CD4-positive, alpha-beta T cell treated with Interleukin-15 for 1 hour (primary cell): Measurements from ENCODE around the gene ZBTB18.

ENCODE experiments used
- DNase-seq: peaks from one replicate; pipeline ENCODE4 v3.0.0-alpha.2; 2020

The ZBTB18 gene

GRCh38 chr1:244064621-244065020 lies 13.5 kb downstream of the ZBTB18 start:
- no peak for DNase-seq

- no peak for DNase-seq
Observed at GRCh38 chr1:244065063-244065793, 14.1 kb downstream of the ZBTB18 start.

GRCh38 chr1:244065960-244066388 lies 14.9 kb downstream of the ZBTB18 start:
- DNase-seq = no peak

- DNase-seq = no peak
Observed at GRCh38 chr1:244066954-244067716, 16.1 kb downstream of the ZBTB18 start.

- no peak for DNase-seq
Observed at GRCh38 chr1:244067893-244068292, 16.8 kb downstream of the ZBTB18 start.

GRCh38 chr1:244068567-244068966 lies 17.5 kb downstream of the ZBTB18 start:
- no peak for DNase-seq

- no peak for DNase-seq
Observed at GRCh38 chr1:244069326-244069898, 18.3 kb downstream of the ZBTB18 start.

- peak; percentile 69 for DNase-seq
Observed at GRCh38 chr1:244074559-244075171, 23.6 kb downstream of the ZBTB18 start.

GRCh38 chr1:244075247-244075722 lies 24.2 kb downstream of the ZBTB18 start:
- no peak for DNase-seq

GRCh38 chr1:244076740-244077139 lies 25.7 kb downstream of the ZBTB18 start:
- no peak for DNase-seq

GRCh38 chr1:244077473-244078220 lies 26.6 kb downstream of the ZBTB18 start:
- peak; percentile 34 for DNase-seq

GRCh38 chr1:244080343-244080929 lies 29.4 kb downstream of the ZBTB18 start:
- no peak for DNase-seq

GRCh38 chr1:244082969-244083368 lies 31.9 kb downstream of the ZBTB18 start:
- DNase-seq = no peak

GRCh38 chr1:244083383-244083943 lies 32.4 kb downstream of the ZBTB18 start:
- DNase-seq = no peak

GRCh38 chr1:244084763-244085162 lies 33.7 kb downstream of the ZBTB18 start:
- DNase-seq = no peak

- no peak for DNase-seq
Observed at GRCh38 chr1:244085891-244086290, 34.8 kb downstream of the ZBTB18 start.

GRCh38 chr1:244087021-244087560 lies 36.0 kb downstream of the ZBTB18 start:
- no peak for DNase-seq

GRCh38 chr1:244087611-244088010 lies 36.5 kb downstream of the ZBTB18 start:
- DNase-seq = no peak

- DNase-seq = no peak
Observed at GRCh38 chr1:244088161-244088560, 37.1 kb downstream of the ZBTB18 start.

GRCh38 chr1:244089561-244089960 lies 38.5 kb downstream of the ZBTB18 start:
- DNase-seq = no peak

GRCh38 chr1:244090645-244091044 lies 39.6 kb downstream of the ZBTB18 start:
- no peak for DNase-seq
